ENCODE data around the gene CSF2. TPM values are rescaled to one million over a fixed set of nuclear protein-coding genes. Genes with fewer than 3 reads are reported as not detected.
A peak's percentile ranks its signal among the peaks of the same experiment; 100 is the strongest.

The CSF2 gene
- total and polyA plus RNA-seq, 4 donors, result 0.37 to 16.8 (median 8.2) TPM

DNA sequence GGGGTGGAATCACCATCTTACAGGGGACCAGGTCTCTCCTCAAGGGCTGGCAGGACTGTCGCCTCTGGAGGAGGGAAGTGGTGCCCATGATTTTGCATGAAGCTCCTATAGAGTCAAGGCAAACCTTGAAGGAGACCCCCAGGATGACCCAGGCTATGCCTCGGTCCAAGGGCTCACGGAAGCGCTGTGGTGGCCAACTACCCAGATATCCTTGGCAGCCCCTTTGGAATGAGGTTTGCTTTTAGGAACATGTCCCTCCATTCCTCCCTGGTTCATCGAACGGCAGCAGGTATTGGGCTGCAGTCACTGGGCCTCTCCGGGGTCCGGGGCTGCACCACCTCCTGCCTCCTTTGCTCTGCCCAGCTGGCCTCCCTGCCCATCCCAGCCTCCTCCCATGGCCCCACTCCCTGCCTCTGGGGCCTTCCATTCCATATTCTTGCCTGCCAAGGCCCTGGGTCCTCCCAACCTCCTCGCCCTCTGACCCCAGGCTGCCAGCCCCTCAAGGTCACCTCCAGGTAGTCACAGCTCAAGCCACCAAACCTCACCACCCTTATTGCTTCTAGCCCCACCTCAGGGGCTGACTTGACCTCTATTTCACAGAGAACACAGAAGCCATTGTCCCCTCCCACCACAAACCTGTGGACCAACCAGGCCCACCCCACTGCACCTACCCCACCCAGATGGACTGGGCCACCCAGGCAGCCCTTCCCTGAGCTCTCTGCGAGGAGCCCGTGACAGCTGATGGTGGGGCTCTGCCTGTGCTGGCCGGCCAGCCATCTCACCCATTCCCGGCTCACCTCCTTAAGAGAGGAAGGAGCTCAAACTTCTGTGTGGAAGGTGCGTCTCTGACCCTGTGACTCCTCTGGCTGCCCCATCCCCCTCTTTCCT, 16.7 kb upstream of the CSF2 start:
- no peaks in the 10 kb centered on the region for H3K27me3 ChIP-seq (ENCODE audit: control insufficient read depth in 3 of 3, insufficient read depth in 3 of 3, low read length in 2 of 3)
- no peak overlapping the region for H3K9ac ChIP-seq (ENCODE audit: insufficient read depth in 1 of 2, low read length in 2 of 2)
- H3K9me3 ChIP-seq (ENCODE audit: control insufficient read depth in 4 of 4, insufficient read depth in 3 of 4, low read length in 3 of 4), result no peaks in the 10 kb centered on the region
- no peak overlapping the region for H3K27ac ChIP-seq (ENCODE audit: low read depth in 1 of 2, low read length in 1 of 2)
- ATAC-seq (ENCODE audit: insufficient read depth, low FRiP score), result no peak
- H3K36me3 ChIP-seq (ENCODE audit: control insufficient read depth in 4 of 4, insufficient read depth in 4 of 4, low read length in 4 of 4), result no peaks in the 10 kb centered on the region
- WGBS, 2 donors, result 83 to 89% methylated on average over 14 of the region's 14 CpGs
- no peak for DNase-seq
- TF ChIP-seq, protein P1, sequence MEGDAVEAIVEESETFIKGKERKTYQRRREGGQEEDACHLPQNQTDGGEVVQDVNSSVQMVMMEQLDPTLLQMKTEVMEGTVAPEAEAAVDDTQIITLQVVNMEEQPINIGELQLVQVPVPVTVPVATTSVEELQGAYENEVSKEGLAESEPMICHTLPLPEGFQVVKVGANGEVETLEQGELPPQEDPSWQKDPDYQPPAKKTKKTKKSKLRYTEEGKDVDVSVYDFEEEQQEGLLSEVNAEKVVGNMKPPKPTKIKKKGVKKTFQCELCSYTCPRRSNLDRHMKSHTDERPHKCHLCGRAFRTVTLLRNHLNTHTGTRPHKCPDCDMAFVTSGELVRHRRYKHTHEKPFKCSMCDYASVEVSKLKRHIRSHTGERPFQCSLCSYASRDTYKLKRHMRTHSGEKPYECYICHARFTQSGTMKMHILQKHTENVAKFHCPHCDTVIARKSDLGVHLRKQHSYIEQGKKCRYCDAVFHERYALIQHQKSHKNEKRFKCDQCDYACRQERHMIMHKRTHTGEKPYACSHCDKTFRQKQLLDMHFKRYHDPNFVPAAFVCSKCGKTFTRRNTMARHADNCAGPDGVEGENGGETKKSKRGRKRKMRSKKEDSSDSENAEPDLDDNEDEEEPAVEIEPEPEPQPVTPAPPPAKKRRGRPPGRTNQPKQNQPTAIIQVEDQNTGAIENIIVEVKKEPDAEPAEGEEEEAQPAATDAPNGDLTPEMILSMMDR (IDR thresholded peaks at IDR 0.05; ENCODE audit: control extremely low read depth, extremely low read depth), result no peak
- no peaks in the 10 kb centered on the region for H3K4me1 ChIP-seq (ENCODE audit: control insufficient read depth in 5 of 5, insufficient read depth in 5 of 5, low read length in 5 of 5)
- H3K4me3 ChIP-seq, result no peak overlapping the region

DNA sequence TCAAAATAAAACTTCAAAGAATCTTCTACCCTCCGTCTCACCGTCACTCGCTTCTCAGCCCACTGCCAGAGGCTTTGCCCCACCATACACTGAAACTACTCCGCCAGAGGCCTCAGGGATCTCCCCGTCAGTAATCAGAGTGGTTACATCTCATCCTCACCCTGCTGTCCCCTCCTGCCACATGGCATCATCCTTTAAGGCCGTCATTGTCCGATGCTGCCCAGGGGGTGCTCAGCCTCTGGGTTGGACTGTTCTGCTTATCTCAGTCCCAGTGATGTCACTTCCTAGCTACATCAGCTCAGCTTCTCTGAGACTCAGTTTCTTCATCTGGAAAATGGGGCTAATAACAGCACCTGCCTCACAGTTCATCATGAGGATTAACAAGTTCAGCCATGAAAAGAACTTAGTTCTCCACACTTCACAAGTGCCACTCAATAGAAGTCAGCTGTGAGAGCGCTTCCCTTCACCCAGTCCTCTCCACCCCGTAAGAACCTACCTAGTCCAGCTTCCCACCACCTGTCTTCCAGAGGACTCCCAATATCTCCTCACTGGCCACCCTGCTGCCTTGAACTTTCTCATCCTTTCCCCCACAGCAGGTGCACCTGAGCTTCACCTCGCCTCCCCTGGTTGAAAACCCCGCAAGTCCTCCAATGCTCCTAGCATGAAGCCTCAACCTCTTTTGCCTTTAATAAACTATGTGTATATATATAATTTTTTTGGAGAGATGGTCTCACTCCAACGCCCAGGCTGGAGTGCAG, 15.9 kb upstream of the CSF2 start:
- 91 to 94% methylated on average over 12 of the region's 12 CpGs for WGBS, 2 donors
- H3K9ac ChIP-seq (ENCODE audit: insufficient read depth in 1 of 2, low read length in 2 of 2), result no peak overlapping the region
- H3K36me3 ChIP-seq (ENCODE audit: control insufficient read depth in 4 of 4, insufficient read depth in 4 of 4, low read length in 4 of 4), result no peaks in the 10 kb centered on the region
- H3K27me3 ChIP-seq (ENCODE audit: control insufficient read depth in 3 of 3, insufficient read depth in 3 of 3, low read length in 2 of 3), result no peaks in the 10 kb centered on the region
- no peak overlapping the region for H3K4me3 ChIP-seq
- H3K27ac ChIP-seq (ENCODE audit: low read depth in 1 of 2, low read length in 1 of 2), result no peak overlapping the region
- DNase-seq, result peak in 1 of 3 donors; percentile 4
- H3K4me1 ChIP-seq (ENCODE audit: control insufficient read depth in 5 of 5, insufficient read depth in 5 of 5, low read length in 5 of 5), result no peaks in the 10 kb centered on the region
- TF ChIP-seq, protein P1 (IDR thresholded peaks at IDR 0.05; ENCODE audit: control extremely low read depth, extremely low read depth), result no peak
- no peak for ATAC-seq (ENCODE audit: insufficient read depth, low FRiP score)
- no peaks in the 10 kb centered on the region for H3K9me3 ChIP-seq (ENCODE audit: control insufficient read depth in 4 of 4, insufficient read depth in 3 of 4, low read length in 3 of 4)

DNA sequence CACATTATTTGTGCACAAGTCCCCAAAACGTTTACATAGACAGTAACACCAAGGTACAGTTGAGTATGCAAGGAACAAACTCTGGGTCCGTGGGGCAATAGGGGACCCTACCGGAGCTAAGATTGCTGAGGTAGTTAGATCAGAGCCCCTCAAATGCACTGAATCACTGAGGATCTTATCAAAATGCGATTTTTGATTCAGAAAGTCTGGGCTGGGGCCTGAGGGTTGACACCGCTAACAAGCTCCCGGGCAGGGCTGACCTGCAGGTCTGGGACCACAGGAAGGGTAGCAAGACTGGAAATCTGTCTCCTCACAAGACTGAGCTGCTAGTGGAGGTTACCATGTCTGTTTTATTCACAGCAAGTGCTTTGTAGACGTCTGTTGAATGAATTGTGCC, 14.9 kb upstream of the CSF2 start:
- Histone ChIP-seq H3K4me3 (no peak overlapping the region), H3K4me1 (ENCODE audit: control insufficient read depth in 5 of 5, insufficient read depth in 5 of 5, low read length in 5 of 5) (no peaks in the 10 kb centered on the region), H3K27ac (ENCODE audit: low read depth in 1 of 2, low read length in 1 of 2) (no peak overlapping the region), H3K9ac (ENCODE audit: insufficient read depth in 1 of 2, low read length in 2 of 2) (no peak overlapping the region), H3K36me3 (ENCODE audit: control insufficient read depth in 4 of 4, insufficient read depth in 4 of 4, low read length in 4 of 4) (no peaks in the 10 kb centered on the region), H3K9me3 (ENCODE audit: control insufficient read depth in 4 of 4, insufficient read depth in 3 of 4, low read length in 3 of 4) (no peaks in the 10 kb centered on the region), H3K27me3 (ENCODE audit: control insufficient read depth in 3 of 3, insufficient read depth in 3 of 3, low read length in 2 of 3) (no peaks in the 10 kb centered on the region)
- ATAC-seq (ENCODE audit: insufficient read depth, low FRiP score) (no peak), DNase-seq (peak in 1 of 3 donors; percentile 9)
- WGBS, 2 donors, result 87 to 92% methylated on average over 7 of the region's 7 CpGs
- TF ChIP-seq, protein P1 (IDR thresholded peaks at IDR 0.05; ENCODE audit: control extremely low read depth, extremely low read depth), result no peak

Measured in lung (tissue), 12 donors.